Panc1 (cell line): ENCODE data around the gene EFL1. TPM values are rescaled to one million over a fixed set of nuclear protein-coding genes. Genes with fewer than 3 reads are reported as not detected.
"Not testable (repeated sequence)": the region's sequence is repeated elsewhere in the genome, so short reads cannot be mapped to it uniquely, and the experiment has no call there.

Experiments
- ATAC-seq: fragments of 200-7000 bp; cut with Tn5 transposase; 2 replicates; pipeline ENCODE4 v1.9.1; 2020; ENCODE audit warnings: mild to moderate bottlenecking, moderate library complexity
- BruUV-seq: library from RNA; stranded (reverse); fragments of 400-500 nt; replicated peaks from 2 replicates; lab custom pipeline; 2021; lab: Mats Ljungman, UMichigan
- CTCF ChIA-PET: fragments of 300-600 bp; sonication (Branson Sonifier 250); formaldehyde crosslinking; loops from one replicate; lab custom pipeline; 2022; ENCODE audit warnings: antibody characterized with exemption; lab: Charles Lee
- POLR2A ChIA-PET: fragments of 300-600 bp; sonication (Branson Sonifier 250); formaldehyde crosslinking; loops from one replicate; lab custom pipeline; 2022; ENCODE audit warnings: antibody characterized with exemption; lab: Charles Lee
- DNase-seq: peaks from one replicate; pipeline ENCODE4 v3.0.0-alpha.2; 2010; ENCODE audit warnings: low read depth, low spot score
- H3K27ac ChIP-seq: 2 replicates; pipeline ENCODE4 v1.5.1; 2011; ENCODE audit warnings: mild to moderate bottlenecking, low read length, inconsistent platforms
- H3K27me3 ChIP-seq: fragments of 200-500 bp; sonication (Bioruptor generic); 2 replicates; pipeline ENCODE4 v1.6.0; 2014; ENCODE audit warnings: low read length, inconsistent platforms; ENCODE audit not compliant: control insufficient read depth, insufficient read depth
- H3K36me3 ChIP-seq: fragments of 200-500 bp; sonication (Bioruptor generic); 2 replicates; pipeline ENCODE4 v1.5.1; 2014; ENCODE audit warnings: inconsistent platforms, mild to moderate bottlenecking, low read length, moderate library complexity; ENCODE audit not compliant: control insufficient read depth, insufficient read depth
- H3K4me1 ChIP-seq: 2 replicates; pipeline ENCODE4 v1.5.1; 2011; ENCODE audit warnings: inconsistent platforms, mild to moderate bottlenecking, low read length, moderate library complexity; ENCODE audit not compliant: control insufficient read depth, insufficient read depth
- H3K4me3 ChIP-seq, 2 experiments: 2 replicates each; pipeline ENCODE4 v1.5.1; 2011 to 2012; ENCODE audit warnings: low read depth in 2 of 2, low read length in 2 of 2, mild to moderate bottlenecking in 2 of 2, inconsistent platforms in 1 of 2, moderate library complexity in 1 of 2
- H3K9me3 ChIP-seq: fragments of 200-500 bp; sonication (Bioruptor generic); 2 replicates; pipeline ENCODE4 v1.5.1; 2014; ENCODE audit warnings: low read depth, mild to moderate bottlenecking, inconsistent platforms, low read length, moderate library complexity; ENCODE audit not compliant: control insufficient read depth, insufficient read depth
- POLR2AphosphoS5 ChIP-seq: IDR thresholded peaks from 2 replicates; pipeline ENCODE4 v1.6.1; 2012; ENCODE audit warnings: mild to moderate bottlenecking, low read depth, low read length, moderate library complexity
- REST ChIP-seq, 2 experiments: IDR thresholded peaks; 2 replicates each; pipeline ENCODE4 v1.6.1; 2011 to 2012; ENCODE audit warnings: low read depth in 2 of 2, control low read depth in 1 of 2, low read length in 1 of 2, mild to moderate bottlenecking in 1 of 2, moderate library complexity in 1 of 2; ENCODE audit not compliant: insufficient read depth in 1 of 2
- SIN3A ChIP-seq: IDR thresholded peaks from 2 replicates; pipeline ENCODE4 v1.6.1; 2012; ENCODE audit warnings: low read depth, mild to moderate bottlenecking, low read length, moderate library complexity, borderline replicate concordance; ENCODE audit not compliant: insufficient read depth
- TCF7L2 ChIP-seq: IDR thresholded peaks from 2 replicates; pipeline ENCODE4 v1.6.1; 2011; ENCODE audit warnings: mild to moderate bottlenecking, low read depth, low read length, inconsistent platforms
- in situ Hi-C: cut with HindIII; loops from 2 replicates; pipeline ENCODE4 v1.10.0; 2016; ENCODE audit warnings: low sequenced_read_pairs, low pct_unique_long_range_greater_than_20kb
- intact Hi-C: fragments of 100-400 bp; cut with micrococcal nuclease; formaldehyde crosslinking; loops from one replicate; pipeline ENCODE4 v1.10.0; 2022; ENCODE audit not compliant: unreplicated experiment
- total RNA-seq: library from RNA; stranded (reverse); gene quantifications from one replicate; pipeline ENCODE4 v1.2.1, GENCODE V29; 2021; ENCODE audit not compliant: unreplicated experiment
- TF ChIP-seq, protein P1 (sequence below): fragments of 450-650 bp; IDR thresholded peaks from 2 replicates; pipeline ENCODE4 v1.5.1; 2017; ENCODE audit warnings: mild to moderate bottlenecking

EFL1 gene
- total RNA-seq, 1 experiment from 2014 or later: 20.2 TPM

DNA sequence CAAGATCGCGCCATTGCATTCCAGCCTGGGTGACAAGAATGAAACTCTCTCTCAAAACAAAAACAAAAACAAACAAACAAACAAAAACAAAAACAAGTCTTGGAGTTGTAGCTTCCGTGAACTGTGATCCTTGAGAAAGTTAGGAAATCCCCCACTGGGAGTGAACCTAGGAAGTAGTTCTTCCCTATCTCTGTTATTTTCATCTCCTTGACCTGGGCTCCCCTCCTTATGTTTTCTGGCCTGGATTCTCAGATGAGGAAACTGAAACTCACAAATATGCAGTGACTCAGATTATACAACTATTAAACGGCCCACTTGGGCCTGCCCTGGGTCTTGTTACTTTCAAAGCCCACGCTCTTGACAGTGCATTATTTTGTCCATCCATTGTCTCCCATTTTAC is 29.7 kb upstream of the EFL1 start:
- BruUV-seq: no TSS peak
- H3K27me3 ChIP-seq: 0 out of 2 replicates have a peak, but pooled peaks cover 3% of the 10 kb centered on the region
- no peak overlapping the region for H3K27ac ChIP-seq
- in situ Hi-C loops (no loop called here), intact Hi-C loops (no loop called here)
- H3K4me1 ChIP-seq: no peaks in the 10 kb centered on the region
- DNase-seq (no peak), ATAC-seq (no peak)
- no peaks in the 10 kb centered on the region for H3K9me3 ChIP-seq
- H3K4me3 ChIP-seq: no peak overlapping the region
- POLR2A ChIA-PET: no interaction called here
- TF ChIP-seq REST (IDR thresholded peaks at IDR 0.05; ENCODE audit: insufficient read depth in 1 of 2, low read depth in 2 of 2, low read length in 1 of 2) (no peak), TCF7L2 (no peak), POLR2AphosphoS5 (no peak), SIN3A (no peak)
- TF ChIP-seq, protein P1, sequence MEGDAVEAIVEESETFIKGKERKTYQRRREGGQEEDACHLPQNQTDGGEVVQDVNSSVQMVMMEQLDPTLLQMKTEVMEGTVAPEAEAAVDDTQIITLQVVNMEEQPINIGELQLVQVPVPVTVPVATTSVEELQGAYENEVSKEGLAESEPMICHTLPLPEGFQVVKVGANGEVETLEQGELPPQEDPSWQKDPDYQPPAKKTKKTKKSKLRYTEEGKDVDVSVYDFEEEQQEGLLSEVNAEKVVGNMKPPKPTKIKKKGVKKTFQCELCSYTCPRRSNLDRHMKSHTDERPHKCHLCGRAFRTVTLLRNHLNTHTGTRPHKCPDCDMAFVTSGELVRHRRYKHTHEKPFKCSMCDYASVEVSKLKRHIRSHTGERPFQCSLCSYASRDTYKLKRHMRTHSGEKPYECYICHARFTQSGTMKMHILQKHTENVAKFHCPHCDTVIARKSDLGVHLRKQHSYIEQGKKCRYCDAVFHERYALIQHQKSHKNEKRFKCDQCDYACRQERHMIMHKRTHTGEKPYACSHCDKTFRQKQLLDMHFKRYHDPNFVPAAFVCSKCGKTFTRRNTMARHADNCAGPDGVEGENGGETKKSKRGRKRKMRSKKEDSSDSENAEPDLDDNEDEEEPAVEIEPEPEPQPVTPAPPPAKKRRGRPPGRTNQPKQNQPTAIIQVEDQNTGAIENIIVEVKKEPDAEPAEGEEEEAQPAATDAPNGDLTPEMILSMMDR: no peak
- CTCF ChIA-PET: no interaction called here
- H3K36me3 ChIP-seq: no peaks in the 10 kb centered on the region

DNA sequence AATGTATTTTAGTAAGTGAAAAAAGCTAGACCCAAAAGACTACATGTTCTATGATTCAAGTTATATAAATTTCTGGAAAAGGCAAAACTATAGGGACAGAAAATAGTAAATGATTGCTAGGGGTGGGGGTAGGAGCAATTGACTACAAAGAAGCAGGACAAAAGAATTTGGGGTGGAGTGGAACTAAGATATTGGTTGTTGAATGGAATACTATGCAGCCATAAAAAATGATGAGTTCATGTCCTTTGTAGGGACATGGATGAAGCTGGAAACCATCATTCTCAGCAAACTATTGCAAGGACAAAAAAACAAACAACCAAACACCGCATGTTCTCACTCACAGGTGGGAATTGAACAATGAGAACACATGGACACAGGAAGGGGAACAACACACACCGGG is 25.7 kb upstream of the EFL1 start:
- intact Hi-C loops, CTCF ChIA-PET, H3K27ac ChIP-seq, in situ Hi-C loops, H3K4me1 ChIP-seq, H3K9me3 ChIP-seq, POLR2A ChIA-PET, DNase-seq, BruUV-seq, H3K36me3 ChIP-seq, ATAC-seq, H3K27me3 ChIP-seq, H3K4me3 ChIP-seq: not testable (repeated sequence)

GRCh38 chr15:82286475-82286874 is 23.9 kb upstream of the EFL1 start:
- H3K27ac ChIP-seq, H3K36me3 ChIP-seq, H3K27me3 ChIP-seq, DNase-seq, POLR2A ChIA-PET, intact Hi-C loops, BruUV-seq, in situ Hi-C loops, H3K4me1 ChIP-seq, ATAC-seq, CTCF ChIA-PET, H3K9me3 ChIP-seq, H3K4me3 ChIP-seq: not testable (repeated sequence)

GRCh38 chr15:82284381-82284780 is 21.8 kb upstream of the EFL1 start:
- POLR2A ChIA-PET, H3K27me3 ChIP-seq, BruUV-seq, DNase-seq, in situ Hi-C loops, H3K4me1 ChIP-seq, H3K4me3 ChIP-seq, ATAC-seq, CTCF ChIA-PET, intact Hi-C loops, H3K9me3 ChIP-seq, H3K36me3 ChIP-seq, H3K27ac ChIP-seq: not testable (repeated sequence)

- CTCF ChIA-PET, H3K4me3 ChIP-seq, H3K36me3 ChIP-seq, POLR2A ChIA-PET, BruUV-seq, H3K27ac ChIP-seq, H3K4me1 ChIP-seq, ATAC-seq, in situ Hi-C loops, DNase-seq, H3K9me3 ChIP-seq, H3K27me3 ChIP-seq, intact Hi-C loops: not testable (repeated sequence)
Measured at GRCh38 chr15:82282386-82282785, 19.9 kb upstream of the EFL1 start.
